K562 (cell line): Measurements from ENCODE around the gene DHRS13. TPM values are rescaled to one million over a fixed set of nuclear protein-coding genes. Genes with fewer than 3 reads are reported as not detected.

ENCODE experiments used
- BHLHE40 ChIP-seq: IDR thresholded peaks from 2 replicates; pipeline ENCODE4 v1.6.1; 2011; ENCODE audit warnings: low read length, improper control_type of control experiment
- CCNT2 ChIP-seq: IDR thresholded peaks from 2 replicates; pipeline ENCODE4 v1.6.1; 2011; ENCODE audit warnings: borderline replicate concordance, low read depth, mild to moderate bottlenecking, moderate library complexity, mixed read lengths, low read length; ENCODE audit not compliant: insufficient read length; ENCODE audit errors: extremely low read depth
- DACH1 ChIP-seq: fragments of 450-650 bp; IDR thresholded peaks from 2 replicates; pipeline ENCODE4 v1.6.1; 2018; ENCODE audit not compliant: partially characterized antibody
- GTF3C2 ChIP-seq: IDR thresholded peaks from 3 replicates; pipeline ENCODE4 v1.6.1; 2011; ENCODE audit warnings: borderline replicate concordance, mild to moderate bottlenecking, moderate library complexity; ENCODE audit not compliant: insufficient read length; ENCODE audit errors: extremely low read depth
- HDGF ChIP-seq: fragments of 450-650 bp; IDR thresholded peaks from 2 replicates; pipeline ENCODE4 v1.6.1; 2016
- HMBOX1 ChIP-seq: sonication (generic); IDR thresholded peaks from 2 replicates; pipeline ENCODE4 v1.6.1; 2016
- IRF9 ChIP-seq: fragments of 450-650 bp; IDR thresholded peaks from 2 replicates; pipeline ENCODE4 v1.6.1; 2016; ENCODE audit warnings: missing biosample characterization, missing genetic modification characterization
- JUND ChIP-seq, 2 experiments: IDR thresholded peaks; 2 replicates in 1 of 2; 3 replicates in 1 of 2; pipeline ENCODE4 v1.6.1; 2011; ENCODE audit warnings: borderline replicate concordance in 2 of 2, low read depth in 2 of 2, low read length in 2 of 2, improper control_type of control experiment in 1 of 2, missing biosample characterization in 1 of 2, missing genetic modification characterization in 1 of 2, missing genetic modification reagents in 1 of 2
- NFIC ChIP-seq: fragments of 450-650 bp; IDR thresholded peaks from 2 replicates; pipeline ENCODE4 v1.6.1; 2017; ENCODE audit warnings: mild to moderate bottlenecking, inconsistent platforms
- NR2F6 ChIP-seq: fragments of 450-650 bp; formaldehyde crosslinking; IDR thresholded peaks from 2 replicates; pipeline ENCODE4 v1.4.0; 2020; ENCODE audit warnings: mild to moderate bottlenecking
- SRSF1 ChIP-seq: fragments of 200-400 bp; formaldehyde crosslinking; IDR thresholded peaks from 2 replicates; pipeline ENCODE4 v1.6.1; 2017; ENCODE audit warnings: mild to moderate bottlenecking, low read depth, low read length, moderate library complexity
- TCF3 ChIP-seq: sonication (generic); formaldehyde crosslinking; IDR thresholded peaks from 2 replicates; pipeline ENCODE4 v1.4.0; 2020; ENCODE audit warnings: mild to moderate bottlenecking, missing genetic modification reagents
- UBTF ChIP-seq, 2 experiments: IDR thresholded peaks; 2 replicates each; pipeline ENCODE4 v1.6.1; 2012; ENCODE audit warnings: improper control_type of control experiment in 2 of 2, low read depth in 2 of 2, low read length in 2 of 2, borderline replicate concordance in 1 of 2
- VEZF1 ChIP-seq: fragments of 200-800 bp; sonication (Bioruptor generic); IDR thresholded peaks from 2 replicates; pipeline ENCODE4 v1.6.1; 2017; ENCODE audit warnings: missing genetic modification characterization, missing compliant biosample characterization
- ZNF311 ChIP-seq: fragments of 250-450 bp; sonication (Bioruptor Pico); IDR thresholded peaks from 2 replicates; pipeline ENCODE4 v1.4.0; 2020; ENCODE audit warnings: mild to moderate bottlenecking, moderate library complexity
- polyA plus RNA-seq, 8 experiments: library from polyadenylated mRNA; depleted of rRNA in 4 of 8; stranded (reverse) in 5 of 8; unstranded in 3 of 8; fragments of >200 nt; fragmentation: Nextera tagmentation in 2 of 8; fragmentation: Illumina TruSeq in 1 of 8; extraction: Ambion mirVana in 2 of 8; extraction: Trizol in 1 of 8; gene quantifications; 2 replicates each; pipeline versions ENCODE4 v1.2.1 to v1.2.3, GENCODE V29; 2011 to 2014; ENCODE audit warnings: inconsistent platforms in 1 of 8, missing spikeins in 1 of 8
- total RNA-seq, 7 experiments: library from RNA; depleted of rRNA in 6 of 7; stranded (reverse); fragments of >200 nt in 6 of 7; fragmentation: Illumina TruSeq in 2 of 7; extraction: Trizol in 2 of 7; gene quantifications; 2 replicates each; pipeline versions ENCODE4 v1.2.1 to v1.2.3, GENCODE V29; 2011 to 2021; ENCODE audit warnings: low replicate concordance in 1 of 7

The DHRS13 gene
- total and polyA plus RNA-seq, 9 of the 15 experiments (the other 6 are each of a cell fraction or from before 2014, with no cell fraction given): 0.32 to 52.3 (median 34.3) TPM; not detected in 1

GRCh38 chr17:28861393-28862203 lies 41.3 kb downstream of the DHRS13 start (continued):
- TF ChIP-seq GTF3C2 (no peak), UBTF (IDR thresholded peaks at IDR 0.05; ENCODE audit: borderline replicate concordance in 1 of 2, low read depth in 2 of 2, low read length in 2 of 2) (no peak), ZNF311 (CRISPR knock-in tag) (no peak), TCF3 (CRISPR knock-in tag) (no peak), NR2F6 (CRISPR knock-in tag) (peak; percentile 42; the same call in 1 of the 2 replicates), CCNT2 (peak; percentile 45), HDGF (peak; percentile 78; the same call in 1 of the 2 replicates), JUND (IDR thresholded peaks at IDR 0.05; ENCODE audit: borderline replicate concordance, low read depth, low read length) (no peak; the same call in 1 of the 2 replicates), JUND (tag; IDR thresholded peaks at IDR 0.05; ENCODE audit: borderline replicate concordance, low read depth, low read length) (peak; percentile 71; the same call in 2 of the 3 replicates), SRSF1 (no peak), BHLHE40 (no peak), HMBOX1 (no peak; the same call in 1 of the 2 replicates), NFIC (peak; percentile 50; the same call in 1 of the 2 replicates), DACH1 (no peak), IRF9 (no peak), VEZF1 (CRISPR knock-in tag) (peak; percentile 28; the same call in 1 of the 2 replicates)
